ENCODE data around the gene CHCHD6.

CHCHD6 gene

DNA sequence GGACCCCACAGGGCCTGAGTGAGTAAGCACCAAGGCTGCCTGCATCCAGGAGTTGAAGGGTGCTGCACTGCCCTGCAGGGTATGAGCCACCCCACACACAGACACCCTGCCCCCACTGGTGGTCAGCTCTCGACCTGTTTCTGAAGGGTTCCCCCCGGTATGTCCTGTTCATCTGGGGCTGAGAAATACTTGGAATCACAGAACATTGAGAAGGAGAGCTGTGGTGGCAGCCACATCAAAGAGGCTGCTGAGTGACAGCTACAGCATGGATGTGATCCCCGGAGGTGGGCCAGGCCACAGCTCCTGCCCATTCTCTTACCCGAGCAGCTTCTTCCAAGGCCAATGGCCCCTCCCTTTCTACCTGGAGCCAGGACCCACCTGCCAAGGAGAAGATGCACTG, 212.5 kb downstream of the CHCHD6 start:
- TF ChIP-seq, protein P1, sequence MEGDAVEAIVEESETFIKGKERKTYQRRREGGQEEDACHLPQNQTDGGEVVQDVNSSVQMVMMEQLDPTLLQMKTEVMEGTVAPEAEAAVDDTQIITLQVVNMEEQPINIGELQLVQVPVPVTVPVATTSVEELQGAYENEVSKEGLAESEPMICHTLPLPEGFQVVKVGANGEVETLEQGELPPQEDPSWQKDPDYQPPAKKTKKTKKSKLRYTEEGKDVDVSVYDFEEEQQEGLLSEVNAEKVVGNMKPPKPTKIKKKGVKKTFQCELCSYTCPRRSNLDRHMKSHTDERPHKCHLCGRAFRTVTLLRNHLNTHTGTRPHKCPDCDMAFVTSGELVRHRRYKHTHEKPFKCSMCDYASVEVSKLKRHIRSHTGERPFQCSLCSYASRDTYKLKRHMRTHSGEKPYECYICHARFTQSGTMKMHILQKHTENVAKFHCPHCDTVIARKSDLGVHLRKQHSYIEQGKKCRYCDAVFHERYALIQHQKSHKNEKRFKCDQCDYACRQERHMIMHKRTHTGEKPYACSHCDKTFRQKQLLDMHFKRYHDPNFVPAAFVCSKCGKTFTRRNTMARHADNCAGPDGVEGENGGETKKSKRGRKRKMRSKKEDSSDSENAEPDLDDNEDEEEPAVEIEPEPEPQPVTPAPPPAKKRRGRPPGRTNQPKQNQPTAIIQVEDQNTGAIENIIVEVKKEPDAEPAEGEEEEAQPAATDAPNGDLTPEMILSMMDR (IDR thresholded peaks at IDR 0.05; ENCODE audit: borderline replicate concordance, insufficient read depth, low read depth, low read length), result no peak
- no peak overlapping the region for H3K4me3 ChIP-seq (ENCODE audit: low read depth, low read length)

- TF ChIP-seq, protein P1 (IDR thresholded peaks at IDR 0.05; ENCODE audit: borderline replicate concordance, insufficient read depth, low read depth, low read length), result no peak
- no peak overlapping the region for H3K4me3 ChIP-seq (ENCODE audit: low read depth, low read length)
Measured at GRCh38 chr3:126917232-126917804, 213.3 kb downstream of the CHCHD6 start.

- TF ChIP-seq, protein P1 (IDR thresholded peaks at IDR 0.05; ENCODE audit: borderline replicate concordance, insufficient read depth, low read depth, low read length), result no peak
- no peak overlapping the region for H3K4me3 ChIP-seq (ENCODE audit: low read depth, low read length)
Measured at GRCh38 chr3:126918355-126918821, 214.3 kb downstream of the CHCHD6 start.

DNA sequence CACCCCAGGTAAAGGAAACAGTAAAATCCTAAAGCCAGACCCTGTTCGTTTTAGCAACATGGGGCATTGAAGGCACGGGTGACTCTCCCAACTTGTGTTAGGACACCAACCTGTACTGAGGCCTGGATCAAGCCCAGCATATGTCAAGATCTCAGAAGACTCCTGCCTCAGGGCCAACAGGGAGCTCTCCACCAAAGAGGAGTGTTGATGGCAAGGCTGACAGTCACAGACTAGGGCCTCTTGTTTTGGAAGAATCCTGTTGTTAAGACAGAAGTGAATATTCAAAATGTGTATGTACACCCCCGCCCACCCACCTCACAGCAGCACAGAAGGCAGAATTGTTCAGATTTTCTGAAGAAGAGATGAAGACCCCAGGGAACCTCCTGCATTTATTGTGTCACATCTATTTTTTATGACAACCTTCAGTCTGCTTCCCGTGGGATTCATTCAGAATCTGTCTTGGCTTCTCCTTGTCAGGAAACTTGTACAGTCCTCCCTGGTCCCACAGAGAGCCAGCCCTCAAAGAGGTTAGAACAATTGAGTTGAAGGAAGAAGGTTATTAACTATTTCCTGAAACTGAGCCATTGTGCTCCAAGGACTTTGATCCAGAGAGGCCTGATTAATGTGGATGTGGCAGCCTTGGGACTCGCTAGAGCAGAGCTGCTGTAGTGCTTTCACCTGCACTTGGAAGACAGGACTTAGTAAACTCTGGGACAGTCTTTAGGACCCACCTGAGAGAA, 217.2 kb downstream of the CHCHD6 start:
- H3K4me3 ChIP-seq (ENCODE audit: low read depth, low read length), result no peak overlapping the region
- TF ChIP-seq, protein P1 (IDR thresholded peaks at IDR 0.05; ENCODE audit: borderline replicate concordance, insufficient read depth, low read depth, low read length), result no peak

GRCh38 chr3:126922466-126922865, 218.4 kb downstream of the CHCHD6 start:
- TF ChIP-seq, protein P1 (IDR thresholded peaks at IDR 0.05; ENCODE audit: borderline replicate concordance, insufficient read depth, low read depth, low read length), result no peak
- no peak overlapping the region for H3K4me3 ChIP-seq (ENCODE audit: low read depth, low read length)

GRCh38 chr3:126923423-126923822, 219.4 kb downstream of the CHCHD6 start:
- H3K4me3 ChIP-seq (ENCODE audit: low read depth, low read length), result no peak overlapping the region
- TF ChIP-seq, protein P1 (IDR thresholded peaks at IDR 0.05; ENCODE audit: borderline replicate concordance, insufficient read depth, low read depth, low read length), result no peak

GRCh38 chr3:126923895-126924294, 219.9 kb downstream of the CHCHD6 start:
- no peak overlapping the region for H3K4me3 ChIP-seq (ENCODE audit: low read depth, low read length)
- TF ChIP-seq, protein P1 (IDR thresholded peaks at IDR 0.05; ENCODE audit: borderline replicate concordance, insufficient read depth, low read depth, low read length), result no peak
